ENCODE measurements around the gene ULK4. TPM values are rescaled to one million over a fixed set of nuclear protein-coding genes. Genes with fewer than 3 reads are reported as not detected.
"Not testable (repeated sequence)": the region's sequence is repeated elsewhere in the genome, so short reads cannot be mapped to it uniquely, and the experiment has no call there.

Gene ULK4
- total RNA-seq, 1 experiment from 2014 or later = 14.3 TPM

GRCh38 chr3:41450416-41451231 lies 511.3 kb downstream of the ULK4 start:
- no peaks in the 10 kb centered on the region for H3K36me3 ChIP-seq (ENCODE audit: control insufficient read depth, insufficient read depth, low read length)
- ChIA-PET POLR2A (no interaction called here), CTCF (no interaction called here)
- intact Hi-C loops (cut with micrococcal nuclease; ENCODE audit: unreplicated experiment) = no loop called here
- in situ Hi-C loops (cut with HindIII; ENCODE audit: low pct_unique_long_range_greater_than_20kb, low sequenced_read_pairs) = no loop called here
- BruUV-seq (replicated peaks) = no TSS peak
- H3K4me1 ChIP-seq (ENCODE audit: control insufficient read depth, insufficient read depth, low read length) = no peaks in the 10 kb centered on the region
- H3K27me3 ChIP-seq (ENCODE audit: control insufficient read depth, insufficient read depth, low read length) = no peaks in the 10 kb centered on the region
- TF ChIP-seq POLR2AphosphoS5 (IDR thresholded peaks at IDR 0.05; ENCODE audit: low read depth, low read length) (no peak), CTCF (IDR thresholded peaks at IDR 0.05) (peak; percentile 32; the same call in 1 of the 2 replicates)
- no peak overlapping the region for H3K4me3 ChIP-seq (ENCODE audit: low read depth in 2 of 2, low read length in 2 of 2)
- H3K27ac ChIP-seq (ENCODE audit: low read length) = no peak overlapping the region
- ATAC-seq (no peak), DNase-seq (ENCODE audit: low read depth, low spot score) (no peak)
- no peaks in the 10 kb centered on the region for H3K9me3 ChIP-seq (ENCODE audit: control insufficient read depth, insufficient read depth, low read depth, low read length)

- ATAC-seq = no peak
Observed at GRCh38 chr3:41448396-41448795, 513.5 kb downstream of the ULK4 start.

GRCh38 chr3:41447701-41448100 lies 514.2 kb downstream of the ULK4 start:
- no peak for TF ChIP-seq POLR2AphosphoS5 (IDR thresholded peaks at IDR 0.05; ENCODE audit: low read depth, low read length)
- TF ChIP-seq TCF7L2 (IDR thresholded peaks at IDR 0.05; ENCODE audit: low read depth, low read length) = no peak
- TF ChIP-seq CTCF (IDR thresholded peaks at IDR 0.05) = no peak
- no peak for TF ChIP-seq SIN3A (IDR thresholded peaks at IDR 0.05; ENCODE audit: borderline replicate concordance, insufficient read depth, low read depth, low read length)
- no peak for TF ChIP-seq REST (IDR thresholded peaks at IDR 0.05; ENCODE audit: insufficient read depth in 1 of 2, low read depth in 2 of 2, low read length in 1 of 2)
- no peaks in the 10 kb centered on the region for H3K27me3 ChIP-seq (ENCODE audit: control insufficient read depth, insufficient read depth, low read length)
- H3K4me1 ChIP-seq (ENCODE audit: control insufficient read depth, insufficient read depth, low read length) = no peaks in the 10 kb centered on the region
- H3K4me3 ChIP-seq (ENCODE audit: low read depth in 2 of 2, low read length in 2 of 2) = no peak overlapping the region
- DNase-seq (ENCODE audit: low read depth, low spot score) (no peak), ATAC-seq (no peak)
- CTCF ChIA-PET = no interaction called here
- no peak overlapping the region for H3K27ac ChIP-seq (ENCODE audit: low read length)
- BruUV-seq (replicated peaks) = no TSS peak
- H3K9me3 ChIP-seq (ENCODE audit: control insufficient read depth, insufficient read depth, low read depth, low read length) = no peaks in the 10 kb centered on the region
- in situ Hi-C loops (cut with HindIII; ENCODE audit: low pct_unique_long_range_greater_than_20kb, low sequenced_read_pairs) (no loop called here), intact Hi-C loops (cut with micrococcal nuclease; ENCODE audit: unreplicated experiment) (no loop called here)
- no peaks in the 10 kb centered on the region for H3K36me3 ChIP-seq (ENCODE audit: control insufficient read depth, insufficient read depth, low read length)
- POLR2A ChIA-PET = no interaction called here

More at GRCh38 chr3:41448396-41448795, 513.5 kb downstream of the ULK4 start:
- intact Hi-C loops (cut with micrococcal nuclease; ENCODE audit: unreplicated experiment) (no loop called here), in situ Hi-C loops (cut with HindIII; ENCODE audit: low pct_unique_long_range_greater_than_20kb, low sequenced_read_pairs) (no loop called here)
- Histone ChIP-seq H3K27me3 (ENCODE audit: control insufficient read depth, insufficient read depth, low read length) (no peaks in the 10 kb centered on the region), H3K27ac (ENCODE audit: low read length) (no peak overlapping the region), H3K36me3 (ENCODE audit: control insufficient read depth, insufficient read depth, low read length) (no peaks in the 10 kb centered on the region), H3K4me3 (ENCODE audit: low read depth in 2 of 2, low read length in 2 of 2) (no peak overlapping the region), H3K9me3 (ENCODE audit: control insufficient read depth, insufficient read depth, low read depth, low read length) (no peaks in the 10 kb centered on the region), H3K4me1 (ENCODE audit: control insufficient read depth, insufficient read depth, low read length) (no peaks in the 10 kb centered on the region)
- ChIA-PET CTCF (no interaction called here), POLR2A (no interaction called here)
- no peak for DNase-seq (ENCODE audit: low read depth, low spot score)
- no TSS peak for BruUV-seq (replicated peaks)
- no peak for TF ChIP-seq CTCF (IDR thresholded peaks at IDR 0.05)

GRCh38 chr3:41446316-41446715 lies 515.6 kb downstream of the ULK4 start:
- CTCF ChIA-PET; BruUV-seq (replicated peaks); H3K4me1 ChIP-seq (ENCODE audit: control insufficient read depth, insufficient read depth, low read length); H3K27me3 ChIP-seq (ENCODE audit: control insufficient read depth, insufficient read depth, low read length); H3K9me3 ChIP-seq (ENCODE audit: control insufficient read depth, insufficient read depth, low read depth, low read length); in situ Hi-C loops (cut with HindIII; ENCODE audit: low pct_unique_long_range_greater_than_20kb, low sequenced_read_pairs); H3K36me3 ChIP-seq (ENCODE audit: control insufficient read depth, insufficient read depth, low read length); ATAC-seq; H3K27ac ChIP-seq (ENCODE audit: low read length); DNase-seq (ENCODE audit: low read depth, low spot score); H3K4me3 ChIP-seq (ENCODE audit: low read depth in 2 of 2, low read length in 2 of 2); POLR2A ChIA-PET; intact Hi-C loops (cut with micrococcal nuclease; ENCODE audit: unreplicated experiment): not testable (repeated sequence)
